Bronchial epithelial cell (primary cell): ENCODE measurements around the gene AHNAK2. TPM values are rescaled to one million over a fixed set of nuclear protein-coding genes. Genes with fewer than 3 reads are reported as not detected.
"Not testable (repeated sequence)": the region's sequence is repeated elsewhere in the genome, so short reads cannot be mapped to it uniquely, and the experiment has no call there.

Experiments
- DNase-seq: peaks from one replicate; pipeline ENCODE4 v3.0.0-alpha.2; 2010; ENCODE audit warnings: low read depth
- FAIRE-seq: peaks from 2 replicates; lab custom pipeline; 2011; peaks lifted over from hg19 to GRCh38; lab: Jason Lieb, UNC
- H3K27me3 ChIP-seq: 2 replicates; pipeline ENCODE4 v1.5.1; 2011; ENCODE audit warnings: low read length; ENCODE audit not compliant: control insufficient read depth, insufficient read depth
- H3K36me3 ChIP-seq: 2 replicates; pipeline ENCODE4 v1.5.1; 2011; ENCODE audit warnings: low read length; ENCODE audit not compliant: control insufficient read depth, insufficient read depth
- H3K4me3 ChIP-seq: 2 replicates; pipeline ENCODE4 v1.5.1; 2011; ENCODE audit warnings: mild to moderate bottlenecking, low read depth, low read length, control low read depth
- CTCF ChIP-seq: IDR thresholded peaks from 2 replicates; pipeline ENCODE4 v1.5.1; 2011; ENCODE audit warnings: mild to moderate bottlenecking, moderate library complexity, low read length, control low read depth, inconsistent platforms; ENCODE audit not compliant: insufficient read depth, severe bottlenecking
- total RNA-seq: library from RNA; depleted of rRNA; stranded (reverse); fragments of >200 nt; gene quantifications from 2 replicates; pipeline ENCODE4 v1.2.1, GENCODE V29; 2014

The AHNAK2 gene
- total RNA-seq, 1 donor from 2014 or later = 367 TPM

GRCh38 chr14:104953097-104953496 lies 25.1 kb downstream of the AHNAK2 start:
- no peak for TF ChIP-seq CTCF
- Histone ChIP-seq H3K27me3 (no peaks in the 10 kb centered on the region), H3K4me3 (no peak overlapping the region), H3K36me3 (peaks cover 52% of the 10 kb centered on the region)
- DNase-seq = no peak
- FAIRE-seq = no peak

GRCh38 chr14:104951863-104952657 lies 26.1 kb downstream of the AHNAK2 start:
- not testable (repeated sequence) for FAIRE-seq, H3K27me3 ChIP-seq, H3K4me3 ChIP-seq, DNase-seq
- H3K36me3 ChIP-seq = peaks cover 49% of the 10 kb centered on the region

GRCh38 chr14:104950701-104951100 lies 27.5 kb downstream of the AHNAK2 start:
- peaks cover 38% of the 10 kb centered on the region for H3K36me3 ChIP-seq
- H3K4me3 ChIP-seq, FAIRE-seq, H3K27me3 ChIP-seq, DNase-seq: not testable (repeated sequence)

GRCh38 chr14:104950021-104950420 lies 28.2 kb downstream of the AHNAK2 start:
- TF ChIP-seq CTCF = no peak
- no peak for FAIRE-seq
- H3K36me3 ChIP-seq = peaks cover 32% of the 10 kb centered on the region
- no peak overlapping the region for H3K4me3 ChIP-seq
- no peak for DNase-seq
- no peaks in the 10 kb centered on the region for H3K27me3 ChIP-seq

- not testable (repeated sequence) for FAIRE-seq, H3K4me3 ChIP-seq, DNase-seq, H3K27me3 ChIP-seq
- H3K36me3 ChIP-seq = peaks cover 28% of the 10 kb centered on the region
These were observed 28.7 kb downstream of the AHNAK2 start for GRCh38 chr14:104949406-104949955.

- TF ChIP-seq CTCF = no peak
- no peaks in the 10 kb centered on the region for H3K27me3 ChIP-seq
- peaks cover 27% of the 10 kb centered on the region for H3K36me3 ChIP-seq
- H3K4me3 ChIP-seq = no peak overlapping the region
- no peak for DNase-seq
- FAIRE-seq = no peak
These were observed 29.5 kb downstream of the AHNAK2 start for GRCh38 chr14:104948736-104949031.

- H3K27me3 ChIP-seq, DNase-seq, FAIRE-seq, H3K4me3 ChIP-seq: not testable (repeated sequence)
- peaks cover 26% of the 10 kb centered on the region for H3K36me3 ChIP-seq
These were observed 30.1 kb downstream of the AHNAK2 start for GRCh38 chr14:104947881-104948735.

GRCh38 chr14:104947201-104947600 lies 31.0 kb downstream of the AHNAK2 start:
- peaks cover 27% of the 10 kb centered on the region for H3K36me3 ChIP-seq
- FAIRE-seq, H3K4me3 ChIP-seq, DNase-seq, H3K27me3 ChIP-seq: not testable (repeated sequence)

- H3K4me3 ChIP-seq, FAIRE-seq, H3K27me3 ChIP-seq, DNase-seq: not testable (repeated sequence)
- H3K36me3 ChIP-seq = peaks cover 28% of the 10 kb centered on the region
These were observed 31.9 kb downstream of the AHNAK2 start for GRCh38 chr14:104945986-104946965.

- peaks cover 33% of the 10 kb centered on the region for H3K36me3 ChIP-seq
- H3K27me3 ChIP-seq, H3K4me3 ChIP-seq, FAIRE-seq, DNase-seq: not testable (repeated sequence)
These were observed 32.9 kb downstream of the AHNAK2 start for GRCh38 chr14:104945266-104945665.
